GM23338 (cell line): ENCODE data around the gene SLC35F4. TPM values are rescaled to one million over a fixed set of nuclear protein-coding genes. Genes with fewer than 3 reads are reported as not detected.
"Not testable (repeated sequence)": the region's sequence is repeated elsewhere in the genome, so short reads cannot be mapped to it uniquely, and the experiment has no call there.

Experiments used
- ATAC-seq: fragments of 200-7000 bp; cut with Tn5 transposase; 3 replicates; pipeline ENCODE4 v1.9.1; 2020
- DNase-seq: peaks from one replicate; pipeline ENCODE4 v3.0.0-alpha.2; 2015; ENCODE audit warnings: low spot score
- H2AFZ ChIP-seq: fragments of 200-600 bp; sonication (generic); 2 replicates; pipeline ENCODE4 v1.8.0; 2016; ENCODE audit warnings: antibody characterized with exemption, mild to moderate bottlenecking, moderate library complexity
- H3F3A ChIP-seq: fragments of 200-600 bp; sonication (generic); replicated peaks from 2 replicates; pipeline ENCODE4 v1.8.0; 2017; ENCODE audit warnings: antibody characterized with exemption, mixed run types, low read depth
- H3K27ac ChIP-seq: fragments of 200-600 bp; sonication (generic); 2 replicates; pipeline ENCODE4 v1.6.1; 2016; ENCODE audit warnings: low read depth
- H3K27me3 ChIP-seq: fragments of 200-600 bp; sonication (generic); 2 replicates; pipeline ENCODE4 v1.8.0; 2016; ENCODE audit warnings: mild to moderate bottlenecking, mixed run types, moderate library complexity; ENCODE audit not compliant: insufficient read depth
- H3K36me3 ChIP-seq: fragments of 200-600 bp; sonication (generic); 2 replicates; pipeline ENCODE4 v1.8.0; 2016; ENCODE audit warnings: mild to moderate bottlenecking; ENCODE audit not compliant: insufficient read depth
- H3K4me1 ChIP-seq: fragments of 200-600 bp; sonication (generic); 2 replicates; pipeline ENCODE4 v1.8.0; 2016; ENCODE audit warnings: mild to moderate bottlenecking, moderate library complexity; ENCODE audit not compliant: insufficient read depth
- H3K4me2 ChIP-seq: fragments of 200-600 bp; sonication (generic); 2 replicates; pipeline ENCODE4 v1.7.1; 2017; ENCODE audit warnings: mixed run types
- H3K4me3 ChIP-seq: fragments of 200-600 bp; sonication (generic); 2 replicates; pipeline ENCODE4 v1.6.1; 2016; ENCODE audit warnings: mixed run types
- H3K79me2 ChIP-seq: fragments of 200-600 bp; sonication (generic); replicated peaks from 2 replicates; pipeline ENCODE4 v1.8.0; 2017; ENCODE audit warnings: mild to moderate bottlenecking; ENCODE audit not compliant: insufficient read depth
- H3K9me2 ChIP-seq: fragments of 200-600 bp; sonication (generic); 2 replicates; pipeline ENCODE4 v1.8.0; 2017; ENCODE audit not compliant: insufficient read depth
- H4K20me1 ChIP-seq: fragments of 200-600 bp; sonication (generic); replicated peaks from 2 replicates; pipeline ENCODE4 v1.8.0; 2017; ENCODE audit warnings: mild to moderate bottlenecking; ENCODE audit not compliant: insufficient read depth
- H3K27ac Mint-ChIP-seq: 2 replicates; pipeline ENCODE4 v1.8.0; 2020; ENCODE audit warnings: inconsistent platforms, mild to moderate bottlenecking, moderate library complexity, mixed read lengths
- H3K27me3 Mint-ChIP-seq: 3 replicates; pipeline ENCODE4 v1.8.0; 2022; ENCODE audit warnings: low read depth, mild to moderate bottlenecking, moderate library complexity, mixed read lengths, inconsistent platforms; ENCODE audit not compliant: insufficient read depth, poor library complexity
- H3K36me3 Mint-ChIP-seq: 3 replicates; pipeline ENCODE4 v1.8.0; 2021; ENCODE audit warnings: low read depth, mild to moderate bottlenecking, inconsistent platforms, moderate library complexity, mixed read lengths
- H3K4me1 Mint-ChIP-seq: 3 replicates; pipeline ENCODE4 v1.8.0; 2020; ENCODE audit warnings: mild to moderate bottlenecking, inconsistent platforms, mixed read lengths
- H3K4me3 Mint-ChIP-seq: 3 replicates; pipeline ENCODE4 v1.8.0; 2021; ENCODE audit warnings: moderate library complexity, mild to moderate bottlenecking, inconsistent platforms, mixed read lengths
- H3K9me3 Mint-ChIP-seq: 3 replicates; pipeline ENCODE4 v1.8.0; 2020; ENCODE audit warnings: moderate library complexity, mild to moderate bottlenecking, inconsistent platforms, mixed read lengths
- EZH2phosphoT487 ChIP-seq: fragments of 200-600 bp; sonication (generic); IDR thresholded peaks from one replicate; pipeline ENCODE4 v1.8.1; 2018; ENCODE audit warnings: antibody characterized with exemption; ENCODE audit not compliant: unreplicated experiment
- JUNB ChIP-seq: IDR thresholded peaks from one replicate; pipeline ENCODE4 v1.6.1; 2016; ENCODE audit warnings: antibody characterized with exemption; ENCODE audit not compliant: unreplicated experiment
- NANOG ChIP-seq: IDR thresholded peaks from 2 replicates; pipeline ENCODE4 v1.6.1; 2016; ENCODE audit warnings: antibody characterized with exemption, borderline replicate concordance
- POLR2AphosphoS5 ChIP-seq: IDR thresholded peaks from 2 replicates; pipeline ENCODE4 v1.6.1; 2016; ENCODE audit warnings: antibody characterized with exemption, low read depth
- polyA plus RNA-seq: library from polyadenylated mRNA; unstranded; fragments of >200 nt; fragmentation: Nextera tagmentation; extraction: Ambion mirVana; gene quantifications from 2 replicates; pipeline ENCODE4 v1.2.1, GENCODE V29; 2016
- total RNA-seq: library from RNA; depleted of rRNA; stranded (reverse); fragments of >200 nt; shearing (Covaris generic); gene quantifications from 2 replicates; pipeline ENCODE4 v1.2.3, GENCODE V29; 2014
- TF ChIP-seq, protein P1 (sequence below): IDR thresholded peaks from one replicate; pipeline ENCODE4 v1.6.1; 2018; ENCODE audit warnings: antibody characterized with exemption; ENCODE audit not compliant: unreplicated experiment
- TF ChIP-seq, protein P2 (sequence below), 2 experiments: fragments of 200-600 bp in 1 of 2; sonication (generic) in 1 of 2; conservative IDR thresholded peaks; 2 replicates each; pipeline versions ENCODE4 v1.5.1 to v1.6.1; 2016 to 2017; ENCODE audit warnings: antibody characterized with exemption in 2 of 2, low read depth in 2 of 2, mild to moderate bottlenecking in 2 of 2, moderate library complexity in 1 of 2

Gene SLC35F4
- total and polyA plus RNA-seq, 2 experiments from 2014 or later, result 0.10 TPM; not detected in 1

DNA sequence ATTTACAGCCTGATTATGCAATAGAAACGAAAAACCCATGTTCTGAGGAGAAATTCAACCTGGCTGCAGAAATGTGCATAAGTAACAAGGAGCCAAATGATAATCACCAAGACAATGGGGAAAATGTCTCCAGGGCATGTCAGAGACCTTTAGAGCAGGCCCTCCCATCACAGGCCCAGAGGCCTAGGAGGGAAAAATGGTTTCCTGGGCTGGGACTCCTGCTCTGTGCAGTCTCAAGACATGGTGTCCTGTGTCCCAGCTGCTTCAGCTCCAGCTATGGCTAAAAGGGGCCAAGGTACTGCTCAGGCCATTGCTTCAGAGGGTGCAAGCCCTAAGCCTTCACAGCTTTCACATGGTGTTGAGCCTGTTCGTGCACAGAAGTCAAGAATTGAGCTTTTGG, 156.0 kb downstream of the SLC35F4 start:
- Mint-ChIP-seq H3K27me3 (peaks cover 4% of the 10 kb centered on the region), H3K4me1 (peaks cover 25% of the 10 kb centered on the region), H3K4me3 (no peak overlapping the region), H3K9me3 (peaks cover 42% of the 10 kb centered on the region), H3K27ac (no peak overlapping the region), H3K36me3 (peaks cover 28% of the 10 kb centered on the region)
- no peaks in the 10 kb centered on the region for H3F3A ChIP-seq
- no peak overlapping the region for H2AFZ ChIP-seq
- peaks cover 3% of the 10 kb centered on the region; the same call in 1 of the 2 replicates for H3K9me2 ChIP-seq
- no peak overlapping the region for H3K4me2 ChIP-seq
- H3K36me3 ChIP-seq, result peaks cover 3% of the 10 kb centered on the region; the same call in 1 of the 2 replicates
- DNase-seq (no peak), ATAC-seq (no peak)
- no peaks in the 10 kb centered on the region for H4K20me1 ChIP-seq
- no peaks in the 10 kb centered on the region for H3K27me3 ChIP-seq
- H3K27ac ChIP-seq, result no peak overlapping the region
- TF ChIP-seq POLR2AphosphoS5, result no peak
- no peak for TF ChIP-seq JUNB
- TF ChIP-seq, protein P1, sequence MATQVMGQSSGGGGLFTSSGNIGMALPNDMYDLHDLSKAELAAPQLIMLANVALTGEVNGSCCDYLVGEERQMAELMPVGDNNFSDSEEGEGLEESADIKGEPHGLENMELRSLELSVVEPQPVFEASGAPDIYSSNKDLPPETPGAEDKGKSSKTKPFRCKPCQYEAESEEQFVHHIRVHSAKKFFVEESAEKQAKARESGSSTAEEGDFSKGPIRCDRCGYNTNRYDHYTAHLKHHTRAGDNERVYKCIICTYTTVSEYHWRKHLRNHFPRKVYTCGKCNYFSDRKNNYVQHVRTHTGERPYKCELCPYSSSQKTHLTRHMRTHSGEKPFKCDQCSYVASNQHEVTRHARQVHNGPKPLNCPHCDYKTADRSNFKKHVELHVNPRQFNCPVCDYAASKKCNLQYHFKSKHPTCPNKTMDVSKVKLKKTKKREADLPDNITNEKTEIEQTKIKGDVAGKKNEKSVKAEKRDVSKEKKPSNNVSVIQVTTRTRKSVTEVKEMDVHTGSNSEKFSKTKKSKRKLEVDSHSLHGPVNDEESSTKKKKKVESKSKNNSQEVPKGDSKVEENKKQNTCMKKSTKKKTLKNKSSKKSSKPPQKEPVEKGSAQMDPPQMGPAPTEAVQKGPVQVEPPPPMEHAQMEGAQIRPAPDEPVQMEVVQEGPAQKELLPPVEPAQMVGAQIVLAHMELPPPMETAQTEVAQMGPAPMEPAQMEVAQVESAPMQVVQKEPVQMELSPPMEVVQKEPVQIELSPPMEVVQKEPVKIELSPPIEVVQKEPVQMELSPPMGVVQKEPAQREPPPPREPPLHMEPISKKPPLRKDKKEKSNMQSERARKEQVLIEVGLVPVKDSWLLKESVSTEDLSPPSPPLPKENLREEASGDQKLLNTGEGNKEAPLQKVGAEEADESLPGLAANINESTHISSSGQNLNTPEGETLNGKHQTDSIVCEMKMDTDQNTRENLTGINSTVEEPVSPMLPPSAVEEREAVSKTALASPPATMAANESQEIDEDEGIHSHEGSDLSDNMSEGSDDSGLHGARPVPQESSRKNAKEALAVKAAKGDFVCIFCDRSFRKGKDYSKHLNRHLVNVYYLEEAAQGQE, result no peak
- H3K4me1 ChIP-seq, result peaks cover 29% of the 10 kb centered on the region
- H3K79me2 ChIP-seq, result no peaks in the 10 kb centered on the region
- no peak overlapping the region for H3K4me3 ChIP-seq

DNA sequence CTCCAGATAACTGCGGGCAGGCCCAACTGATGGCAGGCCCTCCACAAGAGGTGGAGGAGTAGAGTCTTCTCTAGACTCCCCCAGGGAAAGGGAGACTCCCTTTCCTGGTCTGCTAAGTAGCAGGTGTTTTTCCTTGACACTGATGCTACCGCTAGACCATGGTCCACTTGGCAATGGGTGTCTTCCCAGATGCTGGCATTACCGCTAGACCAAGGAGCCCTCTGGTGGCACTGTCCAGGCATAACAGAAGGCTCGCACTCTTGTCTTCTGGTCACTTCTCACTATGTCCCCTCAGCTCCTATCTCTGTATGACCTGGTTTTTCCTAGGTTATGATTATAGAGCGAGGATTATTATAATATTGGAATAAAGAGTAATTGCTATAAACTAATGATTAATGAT, 156.8 kb downstream of the SLC35F4 start:
- H3K9me2 ChIP-seq, result not testable (repeated sequence)
- TF ChIP-seq, protein P2, sequence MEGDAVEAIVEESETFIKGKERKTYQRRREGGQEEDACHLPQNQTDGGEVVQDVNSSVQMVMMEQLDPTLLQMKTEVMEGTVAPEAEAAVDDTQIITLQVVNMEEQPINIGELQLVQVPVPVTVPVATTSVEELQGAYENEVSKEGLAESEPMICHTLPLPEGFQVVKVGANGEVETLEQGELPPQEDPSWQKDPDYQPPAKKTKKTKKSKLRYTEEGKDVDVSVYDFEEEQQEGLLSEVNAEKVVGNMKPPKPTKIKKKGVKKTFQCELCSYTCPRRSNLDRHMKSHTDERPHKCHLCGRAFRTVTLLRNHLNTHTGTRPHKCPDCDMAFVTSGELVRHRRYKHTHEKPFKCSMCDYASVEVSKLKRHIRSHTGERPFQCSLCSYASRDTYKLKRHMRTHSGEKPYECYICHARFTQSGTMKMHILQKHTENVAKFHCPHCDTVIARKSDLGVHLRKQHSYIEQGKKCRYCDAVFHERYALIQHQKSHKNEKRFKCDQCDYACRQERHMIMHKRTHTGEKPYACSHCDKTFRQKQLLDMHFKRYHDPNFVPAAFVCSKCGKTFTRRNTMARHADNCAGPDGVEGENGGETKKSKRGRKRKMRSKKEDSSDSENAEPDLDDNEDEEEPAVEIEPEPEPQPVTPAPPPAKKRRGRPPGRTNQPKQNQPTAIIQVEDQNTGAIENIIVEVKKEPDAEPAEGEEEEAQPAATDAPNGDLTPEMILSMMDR (conservative IDR thresholded peaks at IDR 0.05; ENCODE audit: low read depth in 2 of 2), result peak; percentile 18 to 51; a peak in 2 of 4 replicates

DNA sequence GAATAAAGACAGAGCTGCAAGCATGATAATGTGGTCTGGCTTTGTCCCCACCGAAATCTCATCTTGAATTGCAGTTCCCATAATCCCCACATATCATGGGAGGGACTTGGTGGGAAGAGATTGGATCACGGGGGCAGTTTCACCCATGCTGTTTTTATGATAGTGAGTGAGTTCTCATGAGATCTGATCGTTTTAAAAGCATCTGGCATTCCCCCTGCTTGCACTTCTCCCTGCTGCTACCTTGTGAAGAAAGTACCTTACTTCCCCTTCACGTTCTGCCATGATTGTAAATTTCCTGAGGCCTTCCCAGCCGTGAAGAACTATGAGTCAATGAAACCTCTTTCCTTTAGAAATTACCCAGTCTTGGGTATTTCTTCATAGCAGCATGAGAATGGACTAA, 158.7 kb downstream of the SLC35F4 start:
- peaks cover 28% of the 10 kb centered on the region for H3K36me3 Mint-ChIP-seq
- H2AFZ ChIP-seq, result no peak overlapping the region
- H3K9me2 ChIP-seq, result peaks cover 3% of the 10 kb centered on the region; the same call in 1 of the 2 replicates
- H3F3A ChIP-seq, result no peaks in the 10 kb centered on the region
- ATAC-seq (no peak), DNase-seq (no peak)
- H3K4me3 ChIP-seq, result no peak overlapping the region
- peaks cover 4% of the 10 kb centered on the region; the same call in 1 of the 2 replicates for H3K4me1 ChIP-seq
- no peak overlapping the region for H3K27ac Mint-ChIP-seq
- no peaks in the 10 kb centered on the region for H3K79me2 ChIP-seq
- H3K27ac ChIP-seq, result no peak overlapping the region
- H4K20me1 ChIP-seq, result no peaks in the 10 kb centered on the region
- peaks cover 3% of the 10 kb centered on the region for H3K27me3 Mint-ChIP-seq
- H3K4me3 Mint-ChIP-seq, result no peak overlapping the region
- H3K27me3 ChIP-seq, result no peaks in the 10 kb centered on the region
- H3K36me3 ChIP-seq, result peaks cover 3% of the 10 kb centered on the region; the same call in 1 of the 2 replicates
- peaks cover 3% of the 10 kb centered on the region; the same call in 2 of the 3 replicates for H3K4me1 Mint-ChIP-seq
- no peak overlapping the region for H3K4me2 ChIP-seq
- H3K9me3 Mint-ChIP-seq, result peaks cover 42% of the 10 kb centered on the region
- TF ChIP-seq, protein P2 (conservative IDR thresholded peaks at IDR 0.05; ENCODE audit: low read depth in 2 of 2), result no peak
- no peak for TF ChIP-seq NANOG
- TF ChIP-seq EZH2phosphoT487, result no peak
- no peak for TF ChIP-seq JUNB

More for the DNA sequence above, 156.8 kb downstream of the SLC35F4 start:
- not testable (repeated sequence) for H4K20me1 ChIP-seq, H3F3A ChIP-seq, H3K4me3 ChIP-seq, DNase-seq, ATAC-seq, H3K27ac Mint-ChIP-seq, H3K4me2 ChIP-seq, H3K79me2 ChIP-seq, H3K36me3 ChIP-seq, H3K27ac ChIP-seq, H3K4me3 Mint-ChIP-seq, H3K27me3 Mint-ChIP-seq, H2AFZ ChIP-seq, H3K27me3 ChIP-seq
- peaks cover 23% of the 10 kb centered on the region for H3K4me1 ChIP-seq
- Mint-ChIP-seq H3K4me1 (peaks cover 17% of the 10 kb centered on the region), H3K36me3 (peaks cover 28% of the 10 kb centered on the region), H3K9me3 (peaks cover 42% of the 10 kb centered on the region)
